SK-N-SH (cell line): Measurements from ENCODE around the gene SLAMF7.

ENCODE experiments used
- NFIC ChIP-seq: IDR thresholded peaks from 2 replicates; pipeline ENCODE4 v1.4.0; 2012; ENCODE audit warnings: borderline replicate concordance
- POLR2AphosphoS5 ChIP-seq: IDR thresholded peaks from 2 replicates; pipeline ENCODE4 v1.6.1; 2012; ENCODE audit warnings: low read depth, low read length
- YY1 ChIP-seq: IDR thresholded peaks from 2 replicates; pipeline ENCODE4 v1.4.0; 2012; ENCODE audit warnings: low read depth, mild to moderate bottlenecking

GRCh38 chr1:160763993-160764392, 24.9 kb downstream of the SLAMF7 start:
- no peak for TF ChIP-seq YY1
- no peak for TF ChIP-seq POLR2AphosphoS5
- TF ChIP-seq NFIC, result no peak
